Prostate gland (tissue), 2 donors: ENCODE data around the gene XPA.

Source experiments
- POLR2AphosphoS5 ChIP-seq: sonication (generic); formaldehyde crosslinking; IDR thresholded peaks from one replicate; pipeline ENCODE4 v1.6.1; 2017; ENCODE audit warnings: antibody characterized with exemption
- TF ChIP-seq, protein P1 (sequence below), 4 experiments: fragments of 200-600 bp in 2 of 4; fragments of 450-650 bp in 2 of 4; sonication (generic) in 2 of 4; IDR thresholded peaks; 1 replicate in 3 of 4; 2 replicates in 1 of 4; pipeline ENCODE4 v1.5.1; 2016 to 2019; ENCODE audit warnings: antibody characterized with exemption in 4 of 4, mild to moderate bottlenecking in 2 of 4, moderate library complexity in 2 of 4

DNA sequence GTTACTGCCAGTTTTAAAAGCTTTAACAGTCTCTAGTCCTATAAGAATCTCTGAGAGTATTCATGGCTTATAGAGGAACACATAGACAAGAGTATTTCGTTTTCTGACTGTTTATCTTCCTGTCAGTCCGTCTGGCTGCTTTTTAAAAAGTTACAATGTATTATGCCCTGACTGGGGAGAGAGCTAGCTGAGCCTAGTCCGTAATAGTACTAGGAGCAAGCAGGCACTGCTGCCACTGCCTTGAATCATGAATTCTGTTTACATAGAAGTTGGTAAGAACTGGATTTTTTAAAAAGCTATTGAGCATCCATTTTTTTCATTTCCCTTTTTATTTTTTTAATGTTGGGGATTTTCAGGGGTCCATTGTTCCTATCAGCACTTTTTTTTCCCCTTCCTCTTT, 26.6 kb downstream of the XPA start:
- no peak for TF ChIP-seq POLR2AphosphoS5
- TF ChIP-seq, protein P1, sequence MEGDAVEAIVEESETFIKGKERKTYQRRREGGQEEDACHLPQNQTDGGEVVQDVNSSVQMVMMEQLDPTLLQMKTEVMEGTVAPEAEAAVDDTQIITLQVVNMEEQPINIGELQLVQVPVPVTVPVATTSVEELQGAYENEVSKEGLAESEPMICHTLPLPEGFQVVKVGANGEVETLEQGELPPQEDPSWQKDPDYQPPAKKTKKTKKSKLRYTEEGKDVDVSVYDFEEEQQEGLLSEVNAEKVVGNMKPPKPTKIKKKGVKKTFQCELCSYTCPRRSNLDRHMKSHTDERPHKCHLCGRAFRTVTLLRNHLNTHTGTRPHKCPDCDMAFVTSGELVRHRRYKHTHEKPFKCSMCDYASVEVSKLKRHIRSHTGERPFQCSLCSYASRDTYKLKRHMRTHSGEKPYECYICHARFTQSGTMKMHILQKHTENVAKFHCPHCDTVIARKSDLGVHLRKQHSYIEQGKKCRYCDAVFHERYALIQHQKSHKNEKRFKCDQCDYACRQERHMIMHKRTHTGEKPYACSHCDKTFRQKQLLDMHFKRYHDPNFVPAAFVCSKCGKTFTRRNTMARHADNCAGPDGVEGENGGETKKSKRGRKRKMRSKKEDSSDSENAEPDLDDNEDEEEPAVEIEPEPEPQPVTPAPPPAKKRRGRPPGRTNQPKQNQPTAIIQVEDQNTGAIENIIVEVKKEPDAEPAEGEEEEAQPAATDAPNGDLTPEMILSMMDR (IDR thresholded peaks at IDR 0.05), result no peak
